Measurements from ENCODE around the gene SETD2.

Gene SETD2

GRCh38 chr3:46990573-46991374, 173.1 kb downstream of the SETD2 start:
- DNase-seq: no peak
- peaks cover 46% of the 10 kb centered on the region for H3K4me1 Mint-ChIP-seq (ENCODE audit: low read depth)
- no peak overlapping the region for H3K4me3 Mint-ChIP-seq
- peak overlapping the region; percentile 97 for H3K27ac Mint-ChIP-seq
- no peaks in the 10 kb centered on the region for H3K27me3 Mint-ChIP-seq
- H3K36me3 Mint-ChIP-seq (ENCODE audit: low read depth): peaks cover 79% of the 10 kb centered on the region
- no peaks in the 10 kb centered on the region for H3K9me3 Mint-ChIP-seq

- DNase-seq: no peak
- H3K27ac Mint-ChIP-seq: peak overlapping the region; percentile 97
- H3K4me3 Mint-ChIP-seq: peak overlapping the region; percentile 33
- H3K9me3 Mint-ChIP-seq: no peaks in the 10 kb centered on the region
- no peaks in the 10 kb centered on the region for H3K27me3 Mint-ChIP-seq
- peaks cover 75% of the 10 kb centered on the region for H3K36me3 Mint-ChIP-seq (ENCODE audit: low read depth)
- peaks cover 59% of the 10 kb centered on the region for H3K4me1 Mint-ChIP-seq (ENCODE audit: low read depth)
Observed at GRCh38 chr3:46989146-46989810, 174.6 kb downstream of the SETD2 start.

GRCh38 chr3:46988616-46989015, 175.3 kb downstream of the SETD2 start:
- peak overlapping the region; percentile 97 for H3K27ac Mint-ChIP-seq
- DNase-seq: no peak
- peaks cover 64% of the 10 kb centered on the region for H3K4me1 Mint-ChIP-seq (ENCODE audit: low read depth)
- H3K36me3 Mint-ChIP-seq (ENCODE audit: low read depth): peaks cover 72% of the 10 kb centered on the region
- no peaks in the 10 kb centered on the region for H3K27me3 Mint-ChIP-seq
- H3K9me3 Mint-ChIP-seq: no peaks in the 10 kb centered on the region
- peak overlapping the region; percentile 33 for H3K4me3 Mint-ChIP-seq

- Mint-ChIP-seq H3K9me3 (no peaks in the 10 kb centered on the region), H3K27ac (peak overlapping the region; percentile 97), H3K4me1 (ENCODE audit: low read depth) (peaks cover 67% of the 10 kb centered on the region), H3K27me3 (no peaks in the 10 kb centered on the region), H3K4me3 (peak overlapping the region; percentile 78), H3K36me3 (ENCODE audit: low read depth) (peaks cover 66% of the 10 kb centered on the region)
- DNase-seq: peak; percentile 90
Observed at GRCh38 chr3:46987743-46988401, 176.0 kb downstream of the SETD2 start.

GRCh38 chr3:46987319-46987742, 176.6 kb downstream of the SETD2 start:
- Mint-ChIP-seq H3K4me1 (ENCODE audit: low read depth) (peaks cover 72% of the 10 kb centered on the region), H3K4me3 (peak overlapping the region; percentile 78), H3K36me3 (ENCODE audit: low read depth) (peaks cover 67% of the 10 kb centered on the region), H3K27me3 (no peaks in the 10 kb centered on the region), H3K9me3 (no peaks in the 10 kb centered on the region), H3K27ac (peak overlapping the region; percentile 97)
- no peak for DNase-seq

- peaks cover 63% of the 10 kb centered on the region for H3K36me3 Mint-ChIP-seq (ENCODE audit: low read depth)
- H3K4me1 Mint-ChIP-seq (ENCODE audit: low read depth): peaks cover 74% of the 10 kb centered on the region
- no peak for DNase-seq
- H3K27me3 Mint-ChIP-seq: no peaks in the 10 kb centered on the region
- H3K9me3 Mint-ChIP-seq: no peaks in the 10 kb centered on the region
- H3K27ac Mint-ChIP-seq: peak overlapping the region; percentile 97
- H3K4me3 Mint-ChIP-seq: peak overlapping the region; percentile 78
Observed at GRCh38 chr3:46986782-46987310, 177.1 kb downstream of the SETD2 start.

- H3K36me3 Mint-ChIP-seq (ENCODE audit: low read depth): peaks cover 56% of the 10 kb centered on the region
- peak overlapping the region; percentile 18 for H3K4me3 Mint-ChIP-seq
- no peaks in the 10 kb centered on the region for H3K9me3 Mint-ChIP-seq
- H3K4me1 Mint-ChIP-seq (ENCODE audit: low read depth): peaks cover 80% of the 10 kb centered on the region
- peak overlapping the region; percentile 97 for H3K27ac Mint-ChIP-seq
- H3K27me3 Mint-ChIP-seq: no peaks in the 10 kb centered on the region
- no peak for DNase-seq
Observed at GRCh38 chr3:46986055-46986730, 177.7 kb downstream of the SETD2 start.

- Mint-ChIP-seq H3K9me3 (no peaks in the 10 kb centered on the region), H3K27ac (peak overlapping the region; percentile 40), H3K36me3 (ENCODE audit: low read depth) (peaks cover 52% of the 10 kb centered on the region), H3K27me3 (no peaks in the 10 kb centered on the region), H3K4me3 (no peak overlapping the region), H3K4me1 (ENCODE audit: low read depth) (peaks cover 85% of the 10 kb centered on the region)
- no peak for DNase-seq
Observed at GRCh38 chr3:46985588-46985987, 178.3 kb downstream of the SETD2 start.

- Mint-ChIP-seq H3K4me3 (no peak overlapping the region), H3K4me1 (ENCODE audit: low read depth) (peaks cover 79% of the 10 kb centered on the region), H3K36me3 (ENCODE audit: low read depth) (peaks cover 44% of the 10 kb centered on the region), H3K9me3 (no peaks in the 10 kb centered on the region), H3K27me3 (no peaks in the 10 kb centered on the region), H3K27ac (peak overlapping the region; percentile 77)
- DNase-seq: no peak
Observed at GRCh38 chr3:46984591-46985459, 179.1 kb downstream of the SETD2 start.

GRCh38 chr3:46982546-46982945, 181.4 kb downstream of the SETD2 start:
- no peak overlapping the region for H3K4me3 Mint-ChIP-seq
- H3K27ac Mint-ChIP-seq: peak overlapping the region; percentile 82
- no peaks in the 10 kb centered on the region for H3K9me3 Mint-ChIP-seq
- H3K4me1 Mint-ChIP-seq (ENCODE audit: low read depth): peaks cover 75% of the 10 kb centered on the region
- H3K27me3 Mint-ChIP-seq: no peaks in the 10 kb centered on the region
- no peak for DNase-seq
- peaks cover 32% of the 10 kb centered on the region for H3K36me3 Mint-ChIP-seq (ENCODE audit: low read depth)

GRCh38 chr3:46981932-46982471, 181.9 kb downstream of the SETD2 start:
- no peak for DNase-seq
- Mint-ChIP-seq H3K4me1 (ENCODE audit: low read depth) (peaks cover 75% of the 10 kb centered on the region), H3K36me3 (ENCODE audit: low read depth) (peaks cover 32% of the 10 kb centered on the region), H3K9me3 (no peaks in the 10 kb centered on the region), H3K27me3 (no peaks in the 10 kb centered on the region), H3K27ac (peak overlapping the region; percentile 44), H3K4me3 (peak overlapping the region; percentile 87)

GRCh38 chr3:46979958-46980497, 183.9 kb downstream of the SETD2 start:
- Mint-ChIP-seq H3K27me3 (no peaks in the 10 kb centered on the region), H3K4me1 (ENCODE audit: low read depth) (peaks cover 66% of the 10 kb centered on the region), H3K9me3 (no peaks in the 10 kb centered on the region), H3K4me3 (peak overlapping the region; percentile 87), H3K36me3 (ENCODE audit: low read depth) (peaks cover 35% of the 10 kb centered on the region), H3K27ac (peak overlapping the region; percentile 84)
- no peak for DNase-seq

All from activated T-cell treated with anti-CD3 and anti-CD28 coated beads, Interleukin-2, amount 50 U/mL, for 24 hours (primary cell).